ENCODE results near the gene ACKR3. TPM values are rescaled to one million over a fixed set of nuclear protein-coding genes. Genes with fewer than 3 reads are reported as not detected.

The ACKR3 gene
- polyA plus RNA-seq, 1 donor from 2014 or later = 1.7 TPM

GRCh38 chr2:236601316-236602202 lies 31.9 kb downstream of the ACKR3 start:
- Histone ChIP-seq H3K9me2 (ENCODE audit: insufficient read depth, low read length) (no peaks in the 10 kb centered on the region), H4K20me1 (ENCODE audit: insufficient read depth) (no peaks in the 10 kb centered on the region), H3K4me3 (ENCODE audit: low read length) (no peak overlapping the region), H2AFZ (ENCODE audit: low read depth, low read length) (no peak overlapping the region), H3K79me2 (replicated peaks; ENCODE audit: insufficient read depth, low read length) (no peaks in the 10 kb centered on the region), H3F3A (ENCODE audit: insufficient read depth, low read length, poor library complexity, severe bottlenecking) (no peaks in the 10 kb centered on the region), H3K4me2 (ENCODE audit: low read length) (no peak overlapping the region), H3K36me3 (ENCODE audit: insufficient read depth, low read length) (no peaks in the 10 kb centered on the region), H3K9me3 (ENCODE audit: low read length) (no peaks in the 10 kb centered on the region), H3K9ac (ENCODE audit: low read length) (no peak overlapping the region), H3K27me3 (ENCODE audit: insufficient read depth, low read depth, low read length) (no peaks in the 10 kb centered on the region), H3K27ac (ENCODE audit: low read length) (no peak overlapping the region)
- no peak for TF ChIP-seq EZH2 (IDR thresholded peaks at IDR 0.05; ENCODE audit: borderline replicate concordance, insufficient read depth, low read length, poor library complexity, severe bottlenecking)
- TF ChIP-seq RAD21 (conservative IDR thresholded peaks at IDR 0.05) = no peak
- TF ChIP-seq SMC3 (conservative IDR thresholded peaks at IDR 0.05; ENCODE audit: poor library complexity) = no peak
- no peak for TF ChIP-seq POLR2AphosphoS5 (IDR thresholded peaks at IDR 0.05)
- TF ChIP-seq TAF1 (IDR thresholded peaks at IDR 0.05; ENCODE audit: low read depth) = no peak
- no peak for TF ChIP-seq MXI1 (conservative IDR thresholded peaks at IDR 0.05; ENCODE audit: poor library complexity, severe bottlenecking)
- TF ChIP-seq EP300 (conservative IDR thresholded peaks at IDR 0.05; ENCODE audit: poor library complexity, severe bottlenecking) = no peak
- TF ChIP-seq REST (IDR thresholded peaks at IDR 0.05; ENCODE audit: borderline replicate concordance) = no peak
- no peak for TF ChIP-seq CTCF (IDR thresholded peaks at IDR 0.05; ENCODE audit: poor library complexity, severe bottlenecking)

- no peaks in the 10 kb centered on the region for H3K9me3 ChIP-seq (ENCODE audit: low read length)
- H3K27ac ChIP-seq (ENCODE audit: low read length) = no peak overlapping the region
- TF ChIP-seq REST (IDR thresholded peaks at IDR 0.05; ENCODE audit: borderline replicate concordance) (no peak), SMC3 (conservative IDR thresholded peaks at IDR 0.05; ENCODE audit: poor library complexity) (no peak), MXI1 (conservative IDR thresholded peaks at IDR 0.05; ENCODE audit: poor library complexity, severe bottlenecking) (no peak), EZH2 (IDR thresholded peaks at IDR 0.05; ENCODE audit: borderline replicate concordance, insufficient read depth, low read length, poor library complexity, severe bottlenecking) (no peak), CTCF (IDR thresholded peaks at IDR 0.05; ENCODE audit: poor library complexity, severe bottlenecking) (no peak)
These were observed 33.1 kb downstream of the ACKR3 start for GRCh38 chr2:236602678-236603077.

More at GRCh38 chr2:236602678-236603077, 33.1 kb downstream of the ACKR3 start:
- Histone ChIP-seq H3K36me3 (ENCODE audit: insufficient read depth, low read length) (no peaks in the 10 kb centered on the region), H2AFZ (ENCODE audit: low read depth, low read length) (no peak overlapping the region), H3K4me3 (ENCODE audit: low read length) (no peak overlapping the region), H3K27me3 (ENCODE audit: insufficient read depth, low read depth, low read length) (no peaks in the 10 kb centered on the region), H3K9me2 (ENCODE audit: insufficient read depth, low read length) (no peaks in the 10 kb centered on the region), H3K4me2 (ENCODE audit: low read length) (no peak overlapping the region), H3F3A (ENCODE audit: insufficient read depth, low read length, poor library complexity, severe bottlenecking) (no peaks in the 10 kb centered on the region), H3K9ac (ENCODE audit: low read length) (no peak overlapping the region), H3K79me2 (replicated peaks; ENCODE audit: insufficient read depth, low read length) (no peaks in the 10 kb centered on the region), H4K20me1 (ENCODE audit: insufficient read depth) (no peaks in the 10 kb centered on the region)
